Activated gamma-delta T cell treated with Interleukin-2 at 50 U/mL for 16 hours (primary cell): Measurements from ENCODE around the gene CTSH.
"Not testable (repeated sequence)": the region's sequence is repeated elsewhere in the genome, so short reads cannot be mapped to it uniquely, and the experiment has no call there.

ENCODE experiments used
- DNase-seq: peaks from one replicate; pipeline ENCODE4 v3.0.0-alpha.2; 2020

The CTSH gene

GRCh38 chr15:78938658-78939488 lies 6.0 kb downstream of the CTSH start:
- DNase-seq, result no peak

GRCh38 chr15:78937132-78937739 lies 7.6 kb downstream of the CTSH start:
- no peak for DNase-seq

GRCh38 chr15:78934655-78935023 lies 10.2 kb downstream of the CTSH start:
- DNase-seq, result no peak

DNA sequence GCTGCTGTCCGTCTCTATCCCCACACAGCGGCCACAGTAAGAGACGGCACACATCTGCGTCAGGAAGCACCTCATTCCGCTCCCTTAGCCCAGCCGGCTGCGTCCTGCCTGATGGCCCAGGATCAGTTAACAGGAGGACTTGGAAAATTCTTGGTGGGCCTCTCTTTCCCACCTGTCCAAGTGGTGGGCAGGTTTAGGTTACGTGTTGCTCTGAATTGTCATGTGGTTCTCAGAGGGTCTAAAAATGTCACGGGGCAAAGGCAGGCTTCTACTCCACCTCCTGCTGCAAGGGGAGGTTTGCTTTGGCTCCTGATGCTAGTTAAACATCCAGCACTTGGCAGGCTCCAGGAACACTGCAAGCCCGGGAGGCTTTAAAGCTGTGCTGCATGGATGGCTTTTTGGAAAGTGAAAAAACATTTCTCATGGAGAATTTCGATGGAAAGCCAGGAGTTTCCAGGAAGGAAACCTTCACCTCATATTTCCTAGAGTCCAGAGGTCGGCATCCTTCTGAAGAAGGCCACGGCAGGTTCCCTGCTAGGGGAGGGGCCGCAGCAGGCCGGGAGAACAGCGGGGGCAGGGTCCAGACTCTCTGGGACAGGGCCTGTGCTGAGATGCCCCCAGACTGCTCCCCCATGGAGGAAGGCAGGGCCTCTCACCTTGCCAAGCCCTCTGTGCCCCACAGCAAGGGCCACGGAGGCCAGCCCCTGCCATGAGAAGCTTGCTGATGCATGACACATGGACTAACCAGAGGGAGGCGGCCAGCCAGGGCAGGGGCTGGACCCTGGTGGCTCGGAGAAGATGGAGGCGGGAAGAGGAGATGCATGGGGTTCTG lies 10.8 kb downstream of the CTSH start:
- no peak for DNase-seq

DNA sequence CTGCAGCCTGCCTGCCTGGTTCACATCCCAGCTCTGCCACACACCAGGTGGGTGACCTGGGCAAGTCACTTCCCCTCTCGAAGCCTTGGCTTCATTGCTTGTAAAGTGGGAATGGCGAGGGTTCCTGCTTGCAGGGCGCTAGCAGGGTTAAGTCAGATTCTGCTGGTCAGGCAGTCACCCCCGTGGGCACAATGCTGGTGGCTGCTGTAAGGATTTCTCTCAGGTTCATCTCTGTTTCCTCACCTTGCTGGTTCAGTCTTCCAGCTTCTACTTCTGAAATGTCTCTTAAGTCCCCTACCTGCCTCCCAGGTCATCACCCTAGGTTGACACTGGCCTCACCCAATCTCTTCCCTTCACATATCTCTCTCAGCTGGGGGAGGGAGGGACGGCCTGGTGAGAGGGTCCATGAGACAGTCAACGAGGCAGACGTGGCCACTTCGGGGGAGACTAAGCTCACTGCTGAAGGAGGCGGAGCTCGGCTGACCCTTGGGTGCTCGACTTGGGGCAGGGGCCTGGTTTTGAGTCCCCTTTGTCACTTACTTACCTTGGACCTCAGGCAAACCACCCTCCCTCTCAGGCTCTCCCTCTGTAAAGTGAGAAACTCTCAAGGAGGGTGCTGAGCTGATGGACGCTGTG lies 11.5 kb downstream of the CTSH start:
- DNase-seq, result no peak

- no peak for DNase-seq
These were observed 12.5 kb downstream of the CTSH start for GRCh38 chr15:78932258-78932808.

DNA sequence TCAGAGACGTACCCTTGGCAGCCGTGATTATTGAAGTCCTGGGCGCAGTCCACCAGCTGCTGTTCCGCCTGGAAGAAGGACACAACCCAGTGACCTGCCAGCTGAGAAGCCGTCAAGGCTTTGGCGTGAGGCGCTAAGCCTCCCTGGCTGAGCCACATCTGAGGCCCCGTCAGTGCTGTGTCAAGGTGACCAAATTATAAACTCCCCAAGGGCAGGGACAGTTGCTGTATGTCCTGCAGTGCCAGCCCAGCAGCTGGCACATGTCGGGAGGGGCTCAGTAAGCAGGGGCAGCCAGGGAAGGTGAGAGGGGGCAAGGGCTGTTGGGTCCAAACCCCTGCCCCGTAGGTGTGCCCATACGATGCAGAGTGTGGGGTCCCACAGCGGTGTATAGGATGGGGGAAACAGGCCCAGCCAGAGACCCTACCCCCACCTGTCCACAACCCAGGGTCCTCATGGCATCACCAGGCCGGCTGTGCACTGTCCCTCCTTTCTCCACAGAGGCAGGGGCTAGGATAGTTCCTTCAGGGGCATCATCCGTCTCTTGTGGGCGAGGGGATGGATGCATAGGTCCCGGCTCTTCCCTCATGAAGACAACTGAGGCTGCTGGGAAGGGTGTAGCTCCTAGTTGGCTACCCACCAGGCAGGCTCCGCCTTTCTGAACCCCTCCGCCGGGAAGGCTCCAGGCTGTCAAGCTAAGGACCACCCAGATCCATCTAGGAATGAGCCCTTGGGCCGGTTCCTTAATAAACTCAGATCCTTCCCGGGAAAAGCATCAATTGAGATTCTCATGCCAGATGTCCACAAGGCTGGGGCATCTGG lies 13.2 kb downstream of the CTSH start:
- DNase-seq, result no peak

DNA sequence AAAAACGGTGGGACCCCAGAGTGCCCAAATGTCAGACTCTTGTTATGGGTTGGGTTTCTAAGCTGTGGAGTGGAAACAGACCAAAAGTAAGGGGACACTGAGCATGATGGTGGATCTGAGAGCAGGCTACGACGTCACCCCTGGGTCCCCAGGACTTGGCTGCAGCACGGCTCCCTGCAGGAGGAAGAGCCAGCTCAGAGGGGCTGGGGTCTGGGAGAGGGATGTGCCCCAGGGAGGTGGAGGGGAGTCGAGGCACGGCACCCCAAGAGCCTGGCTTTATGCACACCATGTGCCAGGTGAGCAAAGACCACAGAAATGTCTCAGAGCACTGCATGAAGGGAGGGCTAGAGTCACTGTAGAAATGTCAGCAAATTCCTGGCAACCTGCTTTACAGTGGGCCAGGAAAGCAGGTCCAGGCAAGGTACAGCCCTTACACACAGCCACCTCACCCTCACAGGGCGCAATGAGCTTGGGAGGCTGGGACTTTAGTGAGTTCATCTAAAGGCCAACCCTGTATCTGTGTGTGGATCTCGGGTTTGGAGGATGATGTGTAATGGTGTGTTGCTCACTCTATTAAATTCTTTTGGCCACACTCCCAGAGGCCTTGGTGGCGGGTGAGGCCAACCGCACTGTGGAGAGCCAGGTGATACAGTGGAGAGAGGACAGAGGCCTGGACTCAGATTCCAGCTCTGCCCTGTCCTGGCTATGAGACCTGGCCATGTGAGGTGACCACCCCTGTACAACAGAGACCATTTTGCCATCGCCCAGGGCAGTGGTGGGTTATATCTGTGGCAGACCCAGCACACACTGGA lies 14.1 kb downstream of the CTSH start:
- DNase-seq, result no peak

DNA sequence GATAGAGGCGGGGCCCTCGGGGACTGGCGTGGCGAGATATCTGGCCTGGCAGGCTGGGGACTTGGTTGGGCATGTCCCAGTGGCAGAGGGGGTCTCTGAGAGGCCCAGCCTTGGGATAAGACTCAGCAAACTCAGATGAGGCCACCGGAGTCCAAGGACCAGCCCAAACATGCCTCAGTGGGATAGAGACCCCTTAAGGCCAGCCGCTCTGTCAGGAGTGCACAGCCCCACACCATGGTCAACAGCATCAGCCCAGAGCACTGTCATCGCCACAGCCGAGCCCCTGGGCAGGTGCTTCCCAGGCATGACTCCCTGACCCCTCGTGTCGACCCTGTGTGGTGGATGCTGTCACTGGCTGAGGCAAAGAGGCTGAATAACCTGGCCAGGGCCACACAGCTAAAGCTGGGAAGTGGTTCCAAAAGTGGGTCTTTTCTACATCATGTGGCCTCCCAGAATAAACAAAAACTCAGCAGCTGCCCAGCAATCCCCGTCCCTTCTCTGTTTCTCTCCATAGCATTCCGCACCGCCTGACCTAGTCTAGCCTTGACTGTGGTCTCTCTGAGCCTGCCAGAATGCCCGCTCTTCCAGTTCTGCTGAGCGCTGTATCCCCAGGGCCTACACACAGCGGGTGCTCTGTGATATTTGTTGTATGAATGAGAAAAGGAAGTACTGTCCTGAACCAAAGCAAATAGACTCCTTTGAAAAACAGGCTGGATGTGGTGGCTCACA lies 15.1 kb downstream of the CTSH start:
- no peak for DNase-seq

- no peak for DNase-seq
These were observed 16.2 kb downstream of the CTSH start for GRCh38 chr15:78928616-78929093.

GRCh38 chr15:78928176-78928575 lies 16.7 kb downstream of the CTSH start:
- not testable (repeated sequence) for DNase-seq

GRCh38 chr15:78927077-78927790 lies 17.6 kb downstream of the CTSH start:
- no peak for DNase-seq

- no peak for DNase-seq
These were observed 18.7 kb downstream of the CTSH start for GRCh38 chr15:78925956-78926743.

DNA sequence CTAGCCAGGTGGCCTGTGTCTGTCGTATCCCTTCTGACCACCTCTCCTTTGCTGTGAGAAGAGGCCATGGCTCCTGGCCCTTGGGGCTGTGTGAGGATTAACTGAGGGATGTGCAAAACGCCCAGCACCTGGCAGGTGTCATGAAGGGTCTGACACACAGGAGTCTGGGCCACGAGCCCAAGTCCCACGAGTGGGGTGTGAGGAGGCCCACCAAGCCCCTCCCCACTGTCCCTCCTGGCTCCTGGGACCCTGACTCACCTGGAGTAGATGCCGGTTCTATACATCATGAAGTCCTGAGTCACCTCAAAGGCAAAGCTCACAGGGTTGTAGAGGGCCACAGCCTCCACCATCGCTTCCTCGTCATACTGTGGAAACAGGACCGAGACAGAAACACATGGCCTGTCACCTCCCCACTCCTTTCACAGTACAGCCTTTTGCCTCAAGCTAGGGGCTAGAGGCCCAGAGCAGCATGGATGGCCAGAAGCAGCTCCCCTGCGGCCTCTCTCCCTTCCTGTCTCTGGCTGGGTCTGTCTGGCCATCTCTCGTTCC lies 19.7 kb downstream of the CTSH start:
- DNase-seq, result no peak

GRCh38 chr15:78923480-78924360 lies 21.1 kb downstream of the CTSH start:
- no peak for DNase-seq

DNA sequence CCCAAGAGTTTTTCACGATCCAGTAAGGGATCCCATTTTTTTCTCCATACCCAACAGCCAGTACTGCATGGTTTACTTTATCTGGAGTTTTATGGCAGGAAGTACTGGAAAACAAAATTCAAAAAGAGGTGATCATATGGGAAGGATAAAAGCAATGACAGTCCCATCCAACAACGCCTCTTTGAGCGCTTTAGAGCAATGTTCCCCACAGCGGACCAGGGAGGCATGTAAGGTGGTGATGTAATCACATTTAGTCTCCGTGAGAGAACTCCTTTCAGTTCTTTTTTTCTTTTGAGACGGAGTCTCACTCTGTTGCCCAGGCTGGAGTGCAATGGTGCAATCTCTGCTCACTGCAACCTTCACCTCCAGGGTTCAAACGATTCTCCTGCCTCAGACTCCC lies 21.8 kb downstream of the CTSH start:
- no peak for DNase-seq

GRCh38 chr15:78922527-78922926 lies 22.3 kb downstream of the CTSH start:
- DNase-seq, result no peak
